Activated T-cell treated with anti-CD3 and anti-CD28 coated beads, Interleukin-2, amount 50 U/mL, for 24 hours (primary cell): ENCODE results near the gene STAB2.
"Not testable (repeated sequence)": the region's sequence is repeated elsewhere in the genome, so short reads cannot be mapped to it uniquely, and the experiment has no call there.

Experiments
- DNase-seq: peaks from one replicate; pipeline ENCODE4 v3.0.0-alpha.2; 2020
- H3K27ac Mint-ChIP-seq: 2 replicates; pipeline ENCODE4 v1.8.0; 2020; ENCODE audit warnings: mild to moderate bottlenecking, mixed read lengths
- H3K27me3 Mint-ChIP-seq: 2 replicates; pipeline ENCODE4 v1.8.0; 2020; ENCODE audit warnings: mixed read lengths
- H3K36me3 Mint-ChIP-seq: 2 replicates; pipeline ENCODE4 v1.8.0; 2020; ENCODE audit warnings: low read depth, mixed read lengths
- H3K4me1 Mint-ChIP-seq: 2 replicates; pipeline ENCODE4 v1.8.0; 2020; ENCODE audit warnings: low read depth, mixed read lengths
- H3K4me3 Mint-ChIP-seq: 2 replicates; pipeline ENCODE4 v1.8.0; 2020; ENCODE audit warnings: mild to moderate bottlenecking, moderate library complexity, mixed read lengths
- H3K9me3 Mint-ChIP-seq: 2 replicates; pipeline ENCODE4 v1.8.0; 2020; ENCODE audit warnings: mixed read lengths

Gene STAB2

DNA sequence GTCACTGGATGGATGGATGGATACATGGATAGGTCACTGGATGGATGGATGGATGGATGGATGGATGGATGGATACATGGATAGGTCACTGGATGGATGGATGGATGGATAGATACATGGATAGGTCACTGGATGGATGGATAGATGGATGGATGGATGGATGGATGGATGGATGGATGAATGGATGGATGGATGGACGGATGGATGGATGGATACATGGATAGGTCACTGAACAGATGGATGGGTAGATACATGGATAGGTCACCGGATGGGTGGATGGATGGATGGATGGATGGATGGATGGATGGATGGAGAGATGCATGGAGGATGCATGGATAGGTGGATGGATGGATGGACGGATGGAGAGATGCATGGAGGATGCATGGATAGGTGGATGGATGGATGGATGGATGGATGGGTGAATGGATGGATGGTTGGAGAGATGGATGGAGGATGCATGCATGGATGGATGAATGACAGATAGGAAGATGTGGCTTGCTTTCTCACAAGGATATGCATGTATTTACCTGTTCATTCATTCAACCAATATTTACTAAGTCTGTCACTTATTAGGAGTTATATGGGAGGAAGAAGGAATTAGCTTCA lies 66.6 kb downstream of the STAB2 start:
- peaks cover 13% of the 10 kb centered on the region for H3K4me1 Mint-ChIP-seq
- H3K27ac Mint-ChIP-seq, DNase-seq, H3K27me3 Mint-ChIP-seq, H3K9me3 Mint-ChIP-seq, H3K4me3 Mint-ChIP-seq, H3K36me3 Mint-ChIP-seq: not testable (repeated sequence)

DNA sequence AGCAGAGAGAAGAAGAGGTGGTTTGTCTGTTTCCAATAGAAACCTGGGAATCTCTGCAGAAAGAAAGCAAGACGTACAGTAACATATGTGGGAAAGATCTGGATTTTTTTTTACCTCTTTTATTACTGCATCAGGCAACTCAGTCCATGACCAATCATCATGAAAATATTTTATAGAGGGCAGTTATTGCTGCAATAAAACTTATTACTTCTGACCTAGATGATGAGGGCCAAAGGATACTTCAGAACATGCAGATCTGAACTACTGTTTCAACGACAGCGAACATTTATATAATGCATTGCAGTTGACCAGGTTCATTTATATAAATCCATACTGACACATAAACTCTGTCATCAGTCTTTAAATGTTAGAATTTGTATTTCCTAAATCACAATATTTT lies 67.7 kb downstream of the STAB2 start:
- Mint-ChIP-seq H3K4me3 (no peak overlapping the region), H3K4me1 (peaks cover 14% of the 10 kb centered on the region), H3K36me3 (no peaks in the 10 kb centered on the region), H3K27me3 (peaks cover 7% of the 10 kb centered on the region), H3K27ac (no peak overlapping the region), H3K9me3 (no peaks in the 10 kb centered on the region)
- DNase-seq: no peak

GRCh38 chr12:103656291-103656690 lies 69.2 kb downstream of the STAB2 start:
- Mint-ChIP-seq H3K4me3 (no peak overlapping the region), H3K27me3 (peaks cover 14% of the 10 kb centered on the region), H3K4me1 (peaks cover 14% of the 10 kb centered on the region), H3K36me3 (no peaks in the 10 kb centered on the region), H3K27ac (no peak overlapping the region), H3K9me3 (no peaks in the 10 kb centered on the region)
- no peak for DNase-seq

DNA sequence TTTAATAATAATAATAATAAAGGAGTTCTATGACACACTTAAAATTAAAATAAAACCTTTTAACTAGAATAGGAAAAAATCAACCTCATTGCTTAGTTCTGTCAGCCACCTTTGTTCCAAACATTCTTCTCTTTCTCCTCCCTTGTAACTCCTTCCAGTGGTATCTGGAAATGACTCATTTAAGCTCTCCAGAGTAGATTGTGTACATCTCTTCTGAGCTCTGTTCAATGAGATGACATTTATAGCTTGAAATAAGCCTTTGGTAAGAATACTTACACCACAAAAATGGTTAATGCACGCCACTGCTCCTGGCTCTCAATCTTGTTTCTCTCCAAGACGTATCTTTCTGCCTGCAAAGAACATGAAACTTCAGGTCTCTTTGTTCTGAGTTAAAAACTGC lies 70.3 kb downstream of the STAB2 start:
- Mint-ChIP-seq H3K9me3 (no peaks in the 10 kb centered on the region), H3K27me3 (peaks cover 14% of the 10 kb centered on the region), H3K36me3 (no peaks in the 10 kb centered on the region), H3K27ac (no peak overlapping the region), H3K4me1 (peaks cover 14% of the 10 kb centered on the region), H3K4me3 (no peak overlapping the region)
- DNase-seq: no peak

DNA sequence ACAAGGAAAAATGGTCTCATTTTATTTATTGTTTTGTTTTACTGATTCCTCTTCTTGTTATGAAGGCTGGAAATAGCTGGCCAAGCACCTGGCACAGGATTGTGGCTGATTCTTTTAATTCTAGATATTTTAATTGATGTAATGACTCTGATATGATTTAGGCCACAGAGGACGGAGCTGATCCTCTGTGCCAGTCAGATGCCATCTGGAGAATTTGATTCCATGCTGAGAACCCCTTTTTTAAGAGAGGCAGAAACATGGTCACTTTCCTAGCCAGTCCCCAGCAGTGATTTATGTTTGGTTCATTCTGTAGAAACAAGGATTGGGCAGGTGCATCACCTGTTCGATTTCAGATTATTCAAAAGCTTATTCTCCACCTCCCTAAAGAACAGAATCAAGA lies 77.6 kb downstream of the STAB2 start:
- DNase-seq: no peak
- Mint-ChIP-seq H3K27me3 (peaks cover 6% of the 10 kb centered on the region), H3K4me1 (no peaks in the 10 kb centered on the region), H3K4me3 (no peak overlapping the region), H3K9me3 (no peaks in the 10 kb centered on the region), H3K27ac (no peak overlapping the region), H3K36me3 (no peaks in the 10 kb centered on the region)

- no peak overlapping the region for H3K27ac Mint-ChIP-seq
- no peak overlapping the region for H3K4me3 Mint-ChIP-seq
- no peaks in the 10 kb centered on the region for H3K36me3 Mint-ChIP-seq
- no peaks in the 10 kb centered on the region for H3K4me1 Mint-ChIP-seq
- no peaks in the 10 kb centered on the region for H3K9me3 Mint-ChIP-seq
- no peaks in the 10 kb centered on the region for H3K27me3 Mint-ChIP-seq
- no peak for DNase-seq
Observed at GRCh38 chr12:103665971-103666370, 78.9 kb downstream of the STAB2 start.

- Mint-ChIP-seq H3K36me3 (no peaks in the 10 kb centered on the region), H3K27me3 (no peaks in the 10 kb centered on the region), H3K27ac (no peak overlapping the region), H3K9me3 (no peaks in the 10 kb centered on the region), H3K4me3 (no peak overlapping the region), H3K4me1 (no peaks in the 10 kb centered on the region)
- DNase-seq: no peak
Observed at GRCh38 chr12:103667125-103667524, 80.1 kb downstream of the STAB2 start.

DNA sequence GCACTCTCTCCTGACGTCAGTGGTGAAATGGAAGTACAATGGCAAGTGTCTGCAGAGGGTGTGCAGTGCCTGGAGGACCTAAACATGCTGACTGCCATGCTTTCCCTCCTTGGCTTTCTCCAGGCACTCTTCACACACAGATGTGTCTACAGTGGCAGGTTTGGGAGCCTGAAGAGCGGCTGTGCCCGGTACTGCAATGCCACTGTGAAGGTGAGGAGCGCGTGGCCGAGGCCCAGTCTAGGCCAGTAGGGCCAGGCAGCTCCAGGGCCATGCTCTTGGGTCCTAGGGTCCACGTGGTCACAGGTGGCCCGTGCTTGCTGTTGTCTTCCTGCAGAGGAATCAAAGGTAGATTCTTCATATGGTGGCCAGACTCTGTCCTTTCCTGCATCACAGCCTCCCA lies 81.4 kb downstream of the STAB2 start:
- Mint-ChIP-seq H3K4me1 (no peaks in the 10 kb centered on the region), H3K4me3 (no peak overlapping the region), H3K27ac (no peak overlapping the region), H3K27me3 (no peaks in the 10 kb centered on the region), H3K36me3 (no peaks in the 10 kb centered on the region), H3K9me3 (no peaks in the 10 kb centered on the region)
- DNase-seq: no peak

DNA sequence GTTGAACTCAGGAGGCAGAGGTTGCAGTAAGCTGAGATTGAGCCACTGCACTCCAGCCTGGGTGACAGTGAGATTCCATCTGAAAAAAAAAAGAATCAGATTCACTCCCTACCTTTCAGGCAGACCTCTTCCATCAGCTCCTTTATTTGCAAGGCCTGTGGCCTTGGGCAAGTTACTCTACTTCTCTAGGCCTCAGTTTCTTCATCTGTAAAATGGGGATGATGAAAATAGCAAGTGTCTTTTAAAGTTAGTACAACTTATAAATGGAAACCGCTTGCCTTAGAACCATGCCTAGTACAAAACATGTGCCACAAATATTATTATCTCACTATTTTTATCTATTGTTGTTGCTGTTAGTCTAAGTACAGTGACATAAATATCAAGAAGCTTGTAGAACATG lies 84.3 kb downstream of the STAB2 start:
- no peaks in the 10 kb centered on the region for H3K27me3 Mint-ChIP-seq
- H3K4me1 Mint-ChIP-seq: no peaks in the 10 kb centered on the region
- H3K27ac Mint-ChIP-seq: no peak overlapping the region
- no peaks in the 10 kb centered on the region for H3K36me3 Mint-ChIP-seq
- H3K9me3 Mint-ChIP-seq: no peaks in the 10 kb centered on the region
- H3K4me3 Mint-ChIP-seq: no peak overlapping the region
- DNase-seq: no peak

GRCh38 chr12:103672401-103673119 lies 85.5 kb downstream of the STAB2 start:
- Mint-ChIP-seq H3K9me3 (no peaks in the 10 kb centered on the region), H3K4me1 (no peaks in the 10 kb centered on the region), H3K4me3 (no peak overlapping the region), H3K36me3 (no peaks in the 10 kb centered on the region), H3K27me3 (no peaks in the 10 kb centered on the region), H3K27ac (no peak overlapping the region)
- no peak for DNase-seq

GRCh38 chr12:103673487-103673886 lies 86.4 kb downstream of the STAB2 start:
- Mint-ChIP-seq H3K27me3 (no peaks in the 10 kb centered on the region), H3K4me1 (no peaks in the 10 kb centered on the region), H3K9me3 (no peaks in the 10 kb centered on the region), H3K4me3 (no peak overlapping the region), H3K27ac (no peak overlapping the region), H3K36me3 (no peaks in the 10 kb centered on the region)
- DNase-seq: no peak

GRCh38 chr12:103673891-103674375 lies 86.9 kb downstream of the STAB2 start:
- Mint-ChIP-seq H3K4me3 (no peak overlapping the region), H3K27ac (no peak overlapping the region), H3K36me3 (no peaks in the 10 kb centered on the region), H3K27me3 (peaks cover 3% of the 10 kb centered on the region), H3K9me3 (no peaks in the 10 kb centered on the region), H3K4me1 (no peaks in the 10 kb centered on the region)
- DNase-seq: no peak

DNA sequence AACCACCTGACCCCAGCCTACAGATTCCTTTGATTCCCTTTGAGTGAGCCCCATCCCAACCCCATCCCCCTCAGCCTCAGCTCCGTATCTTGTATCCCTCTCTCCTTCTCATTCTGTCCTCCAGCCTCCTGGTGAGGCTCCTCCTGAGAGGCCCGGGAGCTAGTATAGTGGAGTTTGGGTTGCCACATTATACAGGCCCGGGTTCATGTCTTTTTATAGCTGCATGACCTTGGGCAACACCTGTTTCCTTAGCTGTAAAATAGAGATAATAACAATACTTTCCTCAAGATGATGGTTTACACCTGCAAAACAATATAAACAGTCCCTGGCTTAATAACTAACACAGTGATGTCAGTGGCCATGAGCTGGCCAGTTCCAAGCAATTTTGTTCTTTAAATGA lies 89.8 kb downstream of the STAB2 start:
- Mint-ChIP-seq H3K36me3 (no peaks in the 10 kb centered on the region), H3K27ac (no peak overlapping the region), H3K4me3 (no peak overlapping the region), H3K9me3 (no peaks in the 10 kb centered on the region), H3K4me1 (no peaks in the 10 kb centered on the region), H3K27me3 (peaks cover 4% of the 10 kb centered on the region)
- no peak for DNase-seq

GRCh38 chr12:103677341-103677740 lies 90.3 kb downstream of the STAB2 start:
- H3K36me3 Mint-ChIP-seq: no peaks in the 10 kb centered on the region
- DNase-seq: no peak

GRCh38 chr12:103677905-103678304 lies 90.8 kb downstream of the STAB2 start:
- no peaks in the 10 kb centered on the region for H3K4me1 Mint-ChIP-seq
- no peaks in the 10 kb centered on the region for H3K9me3 Mint-ChIP-seq
- H3K27me3 Mint-ChIP-seq: peaks cover 4% of the 10 kb centered on the region
- no peak overlapping the region for H3K27ac Mint-ChIP-seq
- no peak for DNase-seq
- H3K36me3 Mint-ChIP-seq: no peaks in the 10 kb centered on the region
- H3K4me3 Mint-ChIP-seq: no peak overlapping the region

More at GRCh38 chr12:103677341-103677740, 90.3 kb downstream of the STAB2 start:
- Mint-ChIP-seq H3K27me3 (peaks cover 4% of the 10 kb centered on the region), H3K9me3 (no peaks in the 10 kb centered on the region), H3K27ac (no peak overlapping the region), H3K4me3 (no peak overlapping the region), H3K4me1 (no peaks in the 10 kb centered on the region)
